OCI-LY3 (cell line): ENCODE measurements around the gene GABRG3.

Source experiments
- EZH2phosphoT487 ChIP-seq: fragments of 200-600 bp; shearing (Covaris generic); IDR thresholded peaks from 2 replicates; pipeline ENCODE4 v1.6.1; 2018; ENCODE audit warnings: antibody characterized with exemption, mixed run types, low read depth
- TF ChIP-seq, protein P1 (sequence below): fragments of 200-600, 300-600 bp; sonication (generic); IDR thresholded peaks from 2 replicates; pipeline ENCODE4 v1.5.1; 2014; ENCODE audit warnings: antibody characterized with exemption, low read length, low read depth

DNA sequence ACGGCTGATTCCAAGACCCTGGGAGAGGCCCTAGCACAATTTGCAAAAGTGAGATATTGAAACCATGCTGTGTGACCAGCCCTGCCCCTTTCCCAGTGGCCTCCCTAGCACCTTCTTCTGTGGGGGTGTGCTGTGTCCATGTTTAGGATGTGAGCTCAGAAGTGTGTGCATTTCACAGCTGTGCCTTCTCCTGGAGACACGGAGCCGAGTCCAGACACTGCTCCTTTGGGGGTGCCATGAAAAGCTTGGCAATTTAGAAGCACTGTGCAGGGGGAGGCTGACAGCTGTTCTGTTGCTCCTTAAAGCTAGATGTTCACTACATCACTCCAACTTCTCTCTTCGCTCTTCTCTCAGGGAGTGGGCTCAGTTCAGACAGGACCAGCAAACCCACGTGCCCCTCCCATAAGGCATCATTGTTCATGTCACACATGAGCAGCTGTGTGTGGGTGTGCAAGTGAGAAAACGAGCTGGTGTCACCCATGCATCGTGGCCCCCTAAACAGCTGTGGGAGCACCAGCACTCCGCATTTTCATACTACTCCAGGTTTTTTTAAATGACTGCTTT is 492.6 kb downstream of the GABRG3 start:
- TF ChIP-seq, protein P1, sequence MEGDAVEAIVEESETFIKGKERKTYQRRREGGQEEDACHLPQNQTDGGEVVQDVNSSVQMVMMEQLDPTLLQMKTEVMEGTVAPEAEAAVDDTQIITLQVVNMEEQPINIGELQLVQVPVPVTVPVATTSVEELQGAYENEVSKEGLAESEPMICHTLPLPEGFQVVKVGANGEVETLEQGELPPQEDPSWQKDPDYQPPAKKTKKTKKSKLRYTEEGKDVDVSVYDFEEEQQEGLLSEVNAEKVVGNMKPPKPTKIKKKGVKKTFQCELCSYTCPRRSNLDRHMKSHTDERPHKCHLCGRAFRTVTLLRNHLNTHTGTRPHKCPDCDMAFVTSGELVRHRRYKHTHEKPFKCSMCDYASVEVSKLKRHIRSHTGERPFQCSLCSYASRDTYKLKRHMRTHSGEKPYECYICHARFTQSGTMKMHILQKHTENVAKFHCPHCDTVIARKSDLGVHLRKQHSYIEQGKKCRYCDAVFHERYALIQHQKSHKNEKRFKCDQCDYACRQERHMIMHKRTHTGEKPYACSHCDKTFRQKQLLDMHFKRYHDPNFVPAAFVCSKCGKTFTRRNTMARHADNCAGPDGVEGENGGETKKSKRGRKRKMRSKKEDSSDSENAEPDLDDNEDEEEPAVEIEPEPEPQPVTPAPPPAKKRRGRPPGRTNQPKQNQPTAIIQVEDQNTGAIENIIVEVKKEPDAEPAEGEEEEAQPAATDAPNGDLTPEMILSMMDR, result no peak
- TF ChIP-seq EZH2phosphoT487, result no peak
